ENCODE measurements around the gene DPYSL5. TPM values are rescaled to one million over a fixed set of nuclear protein-coding genes. Genes with fewer than 3 reads are reported as not detected.

The DPYSL5 gene
- total RNA-seq, 2 donors from 2014 or later: not detected

DNA sequence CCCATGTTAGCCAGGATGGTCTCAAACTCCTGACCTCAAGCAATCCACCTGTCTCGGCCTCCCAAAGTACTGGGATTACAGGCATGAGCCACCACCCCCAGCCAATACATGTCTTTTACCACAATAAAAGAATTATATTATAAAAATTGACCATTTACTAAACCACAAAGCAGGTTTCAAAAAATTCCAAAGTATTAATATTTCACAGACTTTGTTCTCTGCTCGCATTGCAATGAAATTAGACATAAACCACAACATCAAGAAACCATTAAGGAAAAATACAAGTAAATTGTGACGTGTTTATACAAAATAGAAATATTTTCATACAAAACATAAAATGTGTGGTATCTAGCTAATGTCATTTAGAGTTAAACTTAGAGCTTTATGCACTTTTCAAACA is 109.1 kb downstream of the DPYSL5 start:
- no peak for ATAC-seq (replicated peaks)
- no peaks in the 10 kb centered on the region for H3K9me3 Mint-ChIP-seq
- peaks cover 34% of the 10 kb centered on the region for H3K27me3 Mint-ChIP-seq
- H3K4me1 Mint-ChIP-seq: peaks cover 5% of the 10 kb centered on the region
- H3K27ac Mint-ChIP-seq: no peak overlapping the region
- H3K4me3 Mint-ChIP-seq: no peak overlapping the region
- no peaks in the 10 kb centered on the region for H3K36me3 Mint-ChIP-seq (ENCODE audit: low read depth)

DNA sequence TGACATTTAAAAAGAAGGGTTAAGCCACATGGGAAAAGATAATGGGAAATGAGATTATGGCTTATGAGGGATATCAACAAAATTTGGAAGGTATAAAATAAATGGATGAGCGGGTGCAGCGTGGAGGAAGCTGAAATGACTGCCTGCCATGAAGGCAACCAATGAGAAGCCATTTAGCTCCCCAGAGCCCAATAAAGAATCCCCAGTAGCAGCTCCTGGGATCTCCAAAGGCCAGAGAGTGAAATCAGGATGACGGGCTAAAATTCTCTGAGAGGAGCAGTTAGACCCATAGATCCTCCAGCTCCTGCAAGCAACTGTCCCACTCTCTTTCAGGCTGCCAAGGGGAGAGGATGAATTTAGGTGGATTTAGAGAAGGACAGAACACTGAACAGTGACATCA is 109.6 kb downstream of the DPYSL5 start:
- no peaks in the 10 kb centered on the region for H3K36me3 Mint-ChIP-seq (ENCODE audit: low read depth)
- H3K9me3 Mint-ChIP-seq: no peaks in the 10 kb centered on the region
- no peak for ATAC-seq (replicated peaks)
- no peak overlapping the region for H3K4me3 Mint-ChIP-seq
- peaks cover 31% of the 10 kb centered on the region for H3K27me3 Mint-ChIP-seq
- peaks cover 5% of the 10 kb centered on the region for H3K4me1 Mint-ChIP-seq
- H3K27ac Mint-ChIP-seq: no peak overlapping the region

DNA sequence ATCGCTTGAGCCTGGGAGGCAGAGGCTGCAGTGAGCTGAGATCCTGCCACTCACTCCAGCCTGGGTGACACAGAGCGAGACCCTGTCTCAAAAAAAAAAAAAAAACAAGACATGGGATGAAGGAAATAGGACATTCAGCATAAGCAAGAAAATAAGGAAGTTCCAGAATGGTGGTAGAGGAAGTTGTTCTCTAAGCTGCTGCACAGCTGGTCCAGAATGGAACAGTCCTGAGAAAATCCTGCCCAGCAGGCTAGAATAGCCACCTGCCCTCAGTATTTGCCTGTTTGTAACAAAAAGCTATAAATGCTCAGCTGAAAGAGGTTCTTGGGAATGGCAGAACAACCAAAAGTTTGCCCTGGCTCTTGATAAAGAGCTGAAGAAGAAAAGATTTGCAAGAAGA is 111.4 kb downstream of the DPYSL5 start:
- H3K27me3 Mint-ChIP-seq: peaks cover 26% of the 10 kb centered on the region
- no peaks in the 10 kb centered on the region for H3K9me3 Mint-ChIP-seq
- no peak overlapping the region for H3K27ac Mint-ChIP-seq
- H3K36me3 Mint-ChIP-seq (ENCODE audit: low read depth): no peaks in the 10 kb centered on the region
- H3K4me1 Mint-ChIP-seq: peaks cover 5% of the 10 kb centered on the region
- no peak overlapping the region for H3K4me3 Mint-ChIP-seq
- ATAC-seq (replicated peaks): no peak

DNA sequence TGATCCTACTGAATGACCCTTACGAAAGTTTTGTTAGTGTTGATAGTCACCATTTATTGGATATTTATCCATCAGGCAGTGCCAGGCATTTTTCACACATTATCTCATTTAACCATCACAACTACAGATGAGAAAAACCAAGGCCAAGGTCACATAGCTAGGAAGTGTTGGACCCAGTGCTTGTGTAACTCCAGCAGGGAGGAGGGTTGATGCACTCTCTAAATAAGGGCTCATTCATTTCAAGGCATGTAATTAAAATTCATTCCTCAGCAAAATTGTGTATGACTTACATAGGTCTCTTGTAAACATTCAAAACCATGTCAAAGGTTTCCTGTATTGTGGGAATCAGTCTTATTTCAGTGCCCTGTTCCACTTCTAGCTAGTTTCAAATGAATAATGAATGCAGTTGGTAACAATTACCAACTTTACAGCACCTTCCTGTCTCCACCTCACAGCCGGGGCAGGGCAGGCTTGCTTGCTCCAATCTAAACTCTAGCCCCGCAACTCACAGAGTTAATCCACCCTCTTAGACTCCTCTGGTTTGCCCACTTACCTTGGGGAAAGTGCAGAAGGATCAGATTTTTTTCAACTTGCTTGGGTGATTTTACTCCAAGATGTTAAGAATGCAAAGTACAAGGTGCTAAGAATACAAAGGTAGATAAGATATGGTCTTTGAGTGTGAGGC is 116.7 kb downstream of the DPYSL5 start:
- Mint-ChIP-seq H3K36me3 (ENCODE audit: low read depth) (no peaks in the 10 kb centered on the region), H3K4me3 (no peak overlapping the region), H3K9me3 (no peaks in the 10 kb centered on the region), H3K4me1 (peaks cover 11% of the 10 kb centered on the region), H3K27me3 (peaks cover 21% of the 10 kb centered on the region), H3K27ac (no peak overlapping the region)
- no peak for ATAC-seq (replicated peaks)

DNA sequence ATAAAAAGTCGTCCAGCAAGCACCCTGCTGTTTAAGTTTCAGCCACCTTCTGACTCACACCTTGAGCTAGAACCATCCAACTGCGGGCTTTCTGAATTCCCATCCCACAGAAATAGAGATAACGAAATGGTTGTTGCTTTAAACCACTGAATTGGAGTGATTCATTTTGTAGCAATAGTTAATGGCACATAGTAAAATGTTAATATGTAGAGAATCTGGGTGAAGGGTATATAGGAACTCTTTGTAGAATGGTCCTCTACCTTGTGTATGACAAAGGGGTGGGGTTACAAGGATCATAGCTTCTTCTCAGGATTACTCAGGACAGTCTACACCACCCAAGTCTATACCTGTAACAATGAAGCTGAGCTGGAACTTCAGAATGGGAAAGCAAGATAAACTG is 120.1 kb downstream of the DPYSL5 start:
- no peak for ATAC-seq (replicated peaks)
- Mint-ChIP-seq H3K36me3 (ENCODE audit: low read depth) (no peaks in the 10 kb centered on the region), H3K4me1 (peaks cover 12% of the 10 kb centered on the region), H3K27ac (no peak overlapping the region), H3K4me3 (no peak overlapping the region), H3K9me3 (no peaks in the 10 kb centered on the region), H3K27me3 (peaks cover 12% of the 10 kb centered on the region)

DNA sequence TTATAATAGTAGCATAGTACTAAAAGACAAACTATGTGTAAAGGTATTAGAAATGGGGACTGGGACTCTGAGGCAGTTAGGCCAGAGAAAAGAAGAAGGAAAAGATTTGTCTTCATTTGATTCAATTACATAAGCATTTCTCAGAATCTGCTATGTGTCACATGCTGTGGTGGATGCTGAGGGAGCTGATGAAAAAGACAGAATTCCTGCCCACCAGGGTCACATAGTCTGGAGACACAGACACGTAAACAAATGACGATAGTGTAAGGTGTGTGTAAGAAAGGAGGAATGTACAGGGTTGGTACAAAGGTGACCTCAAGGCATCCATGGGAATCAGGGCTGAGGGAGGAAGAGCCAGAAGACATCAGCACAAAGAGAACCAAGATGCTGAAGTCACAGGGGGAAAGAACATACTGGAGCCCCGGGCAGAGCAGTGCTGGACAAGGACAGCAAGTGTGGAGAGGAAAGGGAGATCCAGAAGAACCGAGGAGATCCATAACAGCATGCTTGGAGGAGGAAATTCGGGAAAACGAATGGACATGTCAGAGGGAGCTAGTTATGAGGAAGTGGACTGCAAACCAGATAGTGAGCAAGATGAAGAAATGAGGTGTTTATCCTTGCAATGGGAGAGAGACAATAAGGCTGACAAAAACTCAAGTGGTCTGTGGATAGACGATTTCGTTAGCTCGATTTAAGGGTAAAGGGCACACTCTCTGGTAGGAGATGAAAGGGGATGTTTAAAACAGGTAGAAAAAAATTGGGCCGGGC is 121.3 kb downstream of the DPYSL5 start:
- no peak for ATAC-seq (replicated peaks)
- no peaks in the 10 kb centered on the region for H3K9me3 Mint-ChIP-seq
- H3K4me3 Mint-ChIP-seq: peak overlapping the region; percentile 83
- peaks cover 12% of the 10 kb centered on the region for H3K27me3 Mint-ChIP-seq
- peaks cover 12% of the 10 kb centered on the region for H3K4me1 Mint-ChIP-seq
- peak overlapping the region; percentile 4 for H3K27ac Mint-ChIP-seq
- H3K36me3 Mint-ChIP-seq (ENCODE audit: low read depth): no peaks in the 10 kb centered on the region

DNA sequence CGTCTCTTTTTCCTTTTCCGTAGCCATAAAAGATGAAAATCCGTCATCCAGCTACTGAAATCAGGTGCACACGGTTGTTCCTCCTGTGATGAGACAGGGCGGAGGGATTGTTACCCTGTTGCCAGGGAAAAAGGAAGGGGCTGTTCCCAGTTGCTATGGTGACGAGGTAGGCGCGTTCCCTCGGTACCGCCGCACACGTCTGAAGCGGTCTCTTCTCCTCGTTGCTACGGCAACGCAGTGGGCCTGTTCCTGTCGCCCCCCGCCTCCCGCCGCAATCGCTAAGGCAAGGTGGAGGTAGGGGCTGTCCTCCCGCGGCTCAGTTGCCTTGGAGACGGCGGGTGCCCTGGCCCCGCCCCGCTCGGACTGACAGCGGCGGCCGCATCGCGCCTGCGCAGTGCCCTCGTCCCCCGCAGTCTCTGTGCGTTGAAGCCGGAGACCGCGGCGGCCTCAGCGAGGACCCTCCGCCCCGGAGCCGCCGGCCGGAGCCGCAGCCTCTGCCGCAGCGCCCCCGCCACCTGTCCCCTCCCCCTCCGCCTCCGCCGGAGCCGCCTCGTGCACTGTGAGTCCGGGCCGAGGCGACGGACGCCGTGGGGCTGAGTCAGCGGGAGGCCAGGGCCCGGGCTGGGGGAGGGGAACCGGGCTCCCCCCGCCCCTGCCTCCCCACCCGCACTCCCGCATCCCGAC is 122.5 kb downstream of the DPYSL5 start, which contains the start of gene MAPRE3:
Gene MAPRE3, plus strand, starts transcription at position 394 of the 684 bp plus-strand sequence. CDS start 51,582 bp downstream, outside the sequence.
- Mint-ChIP-seq H3K4me3 (peak within 1 kb of the TSS; percentile 83), H3K27me3 (peaks cover 9% of the 10 kb centered on the region), H3K27ac (peak within 1 kb of the TSS; percentile 74), H3K4me1 (peaks cover 12% of the 10 kb centered on the region), H3K36me3 (ENCODE audit: low read depth) (no peaks in the 10 kb centered on the region), H3K9me3 (no peaks in the 10 kb centered on the region)
- peak; percentile 95 for ATAC-seq (replicated peaks)

DNA sequence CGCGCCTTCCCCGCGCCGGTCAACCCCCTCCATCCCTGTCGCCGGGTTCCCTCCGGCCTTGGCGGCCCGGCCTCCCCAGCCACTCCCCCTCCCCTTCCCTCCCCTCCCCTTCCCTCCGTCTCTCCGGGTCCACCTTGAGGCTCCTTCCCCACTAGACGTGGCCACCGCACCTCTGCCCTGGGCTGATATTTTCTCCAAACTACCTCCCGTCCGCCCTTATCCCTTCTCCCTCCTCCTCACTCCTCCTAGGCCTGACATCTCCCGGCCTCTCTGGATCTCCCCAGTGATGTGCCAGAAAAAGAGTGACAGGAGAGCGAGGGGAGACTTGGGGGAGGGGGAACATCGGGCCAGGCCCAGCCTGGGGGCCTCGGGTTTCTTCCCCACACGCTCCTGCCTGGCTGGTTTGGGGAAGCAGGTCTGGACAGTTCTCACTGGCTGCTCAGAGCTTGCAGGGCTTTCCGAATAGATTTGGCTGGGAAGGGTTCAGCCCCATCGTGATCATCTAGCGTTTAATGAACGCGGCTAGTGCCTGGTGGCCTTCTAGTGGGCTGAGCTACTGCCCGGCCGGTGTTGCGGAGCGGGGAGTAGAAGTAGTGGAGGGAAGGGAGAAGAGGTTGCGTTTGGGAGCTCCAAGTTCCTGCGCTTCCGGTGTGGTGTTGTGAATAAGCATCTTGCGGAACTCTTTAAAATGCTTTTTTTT is 123.1 kb downstream of the DPYSL5 start:
- H3K36me3 Mint-ChIP-seq (ENCODE audit: low read depth): no peaks in the 10 kb centered on the region
- H3K27ac Mint-ChIP-seq: peak overlapping the region; percentile 74
- peaks cover 9% of the 10 kb centered on the region for H3K27me3 Mint-ChIP-seq

DNA sequence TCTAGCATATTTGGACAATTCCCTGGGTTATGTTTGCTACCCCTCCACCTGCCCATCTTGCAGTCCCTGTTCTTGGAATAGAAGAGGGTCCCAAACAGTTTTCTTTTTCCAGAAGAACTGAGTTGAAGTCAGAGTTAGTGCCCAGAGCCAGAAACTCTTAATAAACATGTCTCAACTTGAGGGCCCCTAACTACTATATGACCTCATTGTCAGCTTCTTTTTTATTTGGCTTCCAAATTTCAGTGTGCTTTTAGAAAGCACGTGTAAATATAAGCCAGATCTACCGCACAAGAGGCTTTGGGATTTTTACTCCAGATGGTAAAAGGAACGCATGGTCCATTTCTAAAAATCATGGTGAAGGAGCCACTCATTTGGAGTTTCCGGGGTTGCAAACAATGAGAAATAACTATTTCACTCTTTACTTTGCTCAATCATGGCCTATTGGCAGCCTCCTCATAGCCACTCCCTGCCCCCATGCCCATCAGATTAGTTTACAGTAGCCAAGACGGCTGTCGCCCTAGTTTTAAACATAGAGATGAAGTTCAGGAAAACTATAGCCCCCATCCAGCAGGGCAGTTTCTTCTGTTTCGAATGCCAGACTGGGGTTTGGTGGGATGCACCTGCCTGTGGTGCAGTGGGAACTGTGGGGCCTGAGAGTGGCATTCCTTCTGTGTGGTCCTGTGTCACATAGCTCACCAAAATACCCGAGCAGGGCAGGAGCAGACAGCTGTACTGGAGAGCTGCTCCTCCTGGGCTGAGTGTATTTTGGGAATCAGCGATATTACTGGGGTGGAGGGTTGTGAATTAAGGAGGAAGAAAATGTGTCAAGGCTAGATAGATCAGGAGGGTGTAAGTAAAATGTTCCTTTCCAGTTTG is 124.2 kb downstream of the DPYSL5 start:
- H3K4me3 Mint-ChIP-seq: peak overlapping the region; percentile 83
- no peaks in the 10 kb centered on the region for H3K36me3 Mint-ChIP-seq (ENCODE audit: low read depth)
- ATAC-seq (replicated peaks): no peak
- no peak overlapping the region for H3K27ac Mint-ChIP-seq
- H3K27me3 Mint-ChIP-seq: peaks cover 6% of the 10 kb centered on the region
- no peaks in the 10 kb centered on the region for H3K9me3 Mint-ChIP-seq
- H3K4me1 Mint-ChIP-seq: peaks cover 12% of the 10 kb centered on the region

More for the DNA sequence above, 123.1 kb downstream of the DPYSL5 start:
- ATAC-seq (replicated peaks): peak; percentile 36
- H3K9me3 Mint-ChIP-seq: no peaks in the 10 kb centered on the region
- H3K4me1 Mint-ChIP-seq: peaks cover 12% of the 10 kb centered on the region
- H3K4me3 Mint-ChIP-seq: peak overlapping the region; percentile 83

DNA sequence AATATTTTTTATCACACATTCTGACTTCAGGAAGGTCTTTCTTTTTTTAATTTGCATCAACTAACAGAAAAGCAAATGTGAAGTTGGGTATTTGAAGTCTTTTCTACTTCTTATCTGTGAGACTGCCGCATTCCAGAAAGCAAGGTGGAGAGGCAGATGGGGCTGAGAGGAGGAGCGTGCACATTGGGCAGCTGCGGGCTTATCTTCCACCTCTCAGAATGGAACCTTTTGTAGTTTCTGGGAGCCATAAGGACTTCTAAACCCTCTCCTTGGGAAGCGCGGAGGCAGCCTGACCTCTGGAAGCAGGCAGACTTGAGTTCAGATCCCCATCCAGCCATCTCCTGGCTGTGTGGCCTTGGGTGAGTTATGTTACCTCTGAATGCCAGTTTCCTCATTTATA is 126.4 kb downstream of the DPYSL5 start:
- H3K4me1 Mint-ChIP-seq: peaks cover 8% of the 10 kb centered on the region
- H3K36me3 Mint-ChIP-seq (ENCODE audit: low read depth): no peaks in the 10 kb centered on the region
- no peak overlapping the region for H3K27ac Mint-ChIP-seq
- no peaks in the 10 kb centered on the region for H3K27me3 Mint-ChIP-seq
- H3K4me3 Mint-ChIP-seq: no peak overlapping the region
- H3K9me3 Mint-ChIP-seq: no peaks in the 10 kb centered on the region
- ATAC-seq (replicated peaks): no peak

DNA sequence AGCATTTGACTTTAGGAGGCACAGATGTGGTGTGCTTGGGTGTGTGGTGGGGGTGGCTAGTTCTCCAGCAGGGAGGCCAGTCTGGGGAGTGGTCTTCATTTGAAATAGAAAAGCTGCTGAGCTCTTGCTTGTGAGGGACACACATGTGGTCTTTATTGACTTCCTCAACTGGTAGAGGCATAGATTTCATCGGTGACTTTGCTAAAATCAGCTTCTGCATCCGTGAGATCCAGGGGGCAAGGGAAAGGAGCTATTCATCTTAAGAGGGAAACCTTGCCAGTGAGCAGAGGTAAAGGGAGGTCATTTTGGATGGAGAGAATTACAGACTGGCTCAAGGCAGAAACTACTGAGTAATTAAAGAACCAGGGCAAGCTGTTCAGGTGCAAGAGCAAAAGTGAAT is 127.2 kb downstream of the DPYSL5 start:
- no peaks in the 10 kb centered on the region for H3K36me3 Mint-ChIP-seq (ENCODE audit: low read depth)
- no peak overlapping the region for H3K4me3 Mint-ChIP-seq
- H3K27ac Mint-ChIP-seq: no peak overlapping the region
- no peak for ATAC-seq (replicated peaks)
- H3K4me1 Mint-ChIP-seq: peaks cover 5% of the 10 kb centered on the region
- H3K27me3 Mint-ChIP-seq: no peaks in the 10 kb centered on the region
- H3K9me3 Mint-ChIP-seq: no peaks in the 10 kb centered on the region

DNA sequence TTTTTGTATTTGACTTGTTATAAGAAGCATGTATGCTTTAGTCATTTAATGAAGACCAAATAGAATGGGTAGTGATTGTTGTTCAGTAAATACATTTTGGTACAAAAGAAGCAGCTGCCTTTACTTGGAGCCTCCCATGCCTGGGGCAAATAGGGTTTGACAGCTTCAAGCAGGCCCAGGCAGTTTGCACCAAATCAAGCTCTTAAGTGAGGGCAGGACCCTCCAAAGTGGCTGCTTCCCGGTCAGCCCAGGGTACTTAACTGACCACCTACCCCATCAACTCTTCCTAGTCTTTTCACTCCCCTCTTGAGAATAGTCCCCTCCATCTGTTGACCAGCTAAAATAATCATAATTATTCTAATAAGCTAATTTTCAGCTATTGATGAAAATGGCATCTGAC is 127.7 kb downstream of the DPYSL5 start:
- peaks cover 5% of the 10 kb centered on the region for H3K4me1 Mint-ChIP-seq
- H3K9me3 Mint-ChIP-seq: no peaks in the 10 kb centered on the region
- no peak overlapping the region for H3K27ac Mint-ChIP-seq
- H3K36me3 Mint-ChIP-seq (ENCODE audit: low read depth): no peaks in the 10 kb centered on the region
- H3K27me3 Mint-ChIP-seq: no peaks in the 10 kb centered on the region
- H3K4me3 Mint-ChIP-seq: no peak overlapping the region
- ATAC-seq (replicated peaks): no peak

DNA sequence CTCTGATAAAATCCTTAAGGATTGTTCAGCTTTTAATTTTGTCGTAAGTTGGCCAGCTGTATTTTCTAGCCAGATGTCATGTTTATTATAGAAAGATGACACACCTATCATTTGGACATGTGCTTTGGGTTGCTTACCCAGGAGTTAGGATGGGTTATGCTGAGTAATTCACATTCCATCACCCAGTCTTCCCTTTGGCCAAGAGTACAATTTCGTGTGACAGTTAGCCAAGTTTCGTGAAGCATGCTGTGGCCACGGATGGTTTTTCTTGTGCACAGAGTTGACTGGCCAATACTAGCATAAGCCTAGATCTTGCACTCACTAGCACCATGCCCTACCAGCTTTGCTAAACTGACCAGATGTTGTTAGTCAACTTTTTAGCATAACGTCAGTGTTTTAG is 128.3 kb downstream of the DPYSL5 start:
- Mint-ChIP-seq H3K36me3 (ENCODE audit: low read depth) (no peaks in the 10 kb centered on the region), H3K4me3 (no peak overlapping the region), H3K9me3 (no peaks in the 10 kb centered on the region), H3K27me3 (no peaks in the 10 kb centered on the region), H3K27ac (no peak overlapping the region), H3K4me1 (peaks cover 6% of the 10 kb centered on the region)
- ATAC-seq (replicated peaks): no peak
